HepG2 (cell line): ENCODE results near the gene HOXD4. TPM values are rescaled to one million over a fixed set of nuclear protein-coding genes. Genes with fewer than 3 reads are reported as not detected.

ENCODE experiments used
- ATM ChIP-seq: fragments of 450-650 bp; IDR thresholded peaks from 2 replicates; pipeline ENCODE4 v1.7.1; 2017; ENCODE audit warnings: mild to moderate bottlenecking, borderline replicate concordance
- CC2D1A ChIP-seq: sonication (generic); formaldehyde crosslinking; IDR thresholded peaks from 2 replicates; pipeline ENCODE4 v1.8.1; 2023; ENCODE audit warnings: mild to moderate bottlenecking, missing genetic modification reagents
- ETV5 ChIP-seq: IDR thresholded peaks from 2 replicates; pipeline ENCODE4 v1.6.1; 2018; ENCODE audit warnings: missing biosample characterization, missing genetic modification reagents, inconsistent platforms, borderline replicate concordance
- GATAD2A ChIP-seq: IDR thresholded peaks from 2 replicates; pipeline ENCODE4 v1.6.1; 2016
- ISX ChIP-seq: sonication (generic); formaldehyde crosslinking; conservative IDR thresholded peaks from 2 replicates; pipeline ENCODE4 v1.5.0; 2020; ENCODE audit warnings: missing genetic modification reagents
- NCOA2 ChIP-seq: sonication (generic); formaldehyde crosslinking; IDR thresholded peaks from 2 replicates; pipeline ENCODE4 v1.8.0; 2022; ENCODE audit warnings: inconsistent platforms
- NKX3-1 ChIP-seq: sonication (generic); formaldehyde crosslinking; IDR thresholded peaks from 2 replicates; pipeline ENCODE4 v1.5.0; 2020; ENCODE audit warnings: missing genetic modification reagents
- PCBP2 ChIP-seq: fragments of 200-400 bp; formaldehyde crosslinking; optimal IDR thresholded peaks from 2 replicates; pipeline ENCODE3; 2018; ENCODE audit warnings: low read length, low read depth; ENCODE audit not compliant: poor library complexity, severe bottlenecking
- PITX1 ChIP-seq: sonication (generic); formaldehyde crosslinking; IDR thresholded peaks from 2 replicates; pipeline ENCODE4 v1.5.1; 2020; ENCODE audit warnings: mild to moderate bottlenecking, missing genetic modification reagents
- RCOR2 ChIP-seq: IDR thresholded peaks from 2 replicates; pipeline ENCODE4 v1.6.1; 2016; ENCODE audit warnings: missing biosample characterization, missing genetic modification reagents
- ZBTB26 ChIP-seq: IDR thresholded peaks from 2 replicates; pipeline ENCODE4 v1.6.1; 2016; ENCODE audit warnings: missing compliant biosample characterization, missing genetic modification reagents, borderline replicate concordance
- ZBTB38 ChIP-seq: sonication (generic); formaldehyde crosslinking; IDR thresholded peaks from 2 replicates; pipeline ENCODE4 v1.5.1; 2020; ENCODE audit warnings: mild to moderate bottlenecking, missing genetic modification reagents
- ZFAT ChIP-seq: sonication (generic); formaldehyde crosslinking; conservative IDR thresholded peaks from 2 replicates; pipeline ENCODE4 v1.8.1; 2023; ENCODE audit warnings: missing genetic modification reagents, inconsistent platforms
- ZFY ChIP-seq: sonication (generic); formaldehyde crosslinking; IDR thresholded peaks from 2 replicates; pipeline ENCODE4 v1.4.0; 2020; ENCODE audit warnings: missing genetic modification reagents
- ZNF10 ChIP-seq: sonication (generic); formaldehyde crosslinking; IDR thresholded peaks from 2 replicates; pipeline ENCODE4 v1.4.0; 2020; ENCODE audit warnings: mild to moderate bottlenecking, low read depth, missing genetic modification reagents, borderline replicate concordance
- ZNF12 ChIP-seq: sonication (generic); formaldehyde crosslinking; IDR thresholded peaks from 2 replicates; pipeline ENCODE4 v1.5.0; 2020; ENCODE audit warnings: missing genetic modification reagents
- ZNF232 ChIP-seq: sonication (generic); formaldehyde crosslinking; IDR thresholded peaks from 2 replicates; pipeline ENCODE4 v1.4.0; 2020; ENCODE audit warnings: missing genetic modification reagents, borderline replicate concordance
- ZNF441 ChIP-seq: sonication (generic); formaldehyde crosslinking; IDR thresholded peaks from 2 replicates; pipeline ENCODE4 v1.7.0; 2021; ENCODE audit warnings: missing genetic modification reagents, borderline replicate concordance
- ZNF501 ChIP-seq: sonication (generic); formaldehyde crosslinking; IDR thresholded peaks from 2 replicates; pipeline ENCODE4 v1.5.1; 2020; ENCODE audit warnings: mild to moderate bottlenecking, moderate library complexity, missing genetic modification reagents
- ZNF709 ChIP-seq: sonication (generic); formaldehyde crosslinking; IDR thresholded peaks from 2 replicates; pipeline ENCODE4 v1.5.0; 2020; ENCODE audit warnings: mild to moderate bottlenecking, missing genetic modification reagents
- ZSCAN29 ChIP-seq: sonication (generic); formaldehyde crosslinking; conservative IDR thresholded peaks from 2 replicates; pipeline ENCODE4 v1.4.0; 2020; ENCODE audit warnings: mild to moderate bottlenecking, missing genetic modification reagents
- polyA plus RNA-seq, 8 experiments: library from polyadenylated mRNA; depleted of rRNA in 3 of 8; stranded (reverse) in 7 of 8; unstranded in 1 of 8; fragments of >200 nt; fragmentation: Illumina TruSeq in 4 of 8; extraction: Trizol in 4 of 8; gene quantifications; 2 replicates each; pipeline versions ENCODE4 v1.2.1 to v1.2.3, GENCODE V29; 2011 to 2016; ENCODE audit warnings: low read depth in 4 of 8, missing spikeins in 1 of 8, mixed read lengths in 1 of 8; ENCODE audit not compliant: insufficient read depth in 1 of 8
- total RNA-seq, 5 experiments: library from RNA; depleted of rRNA; stranded (reverse); fragments of >200 nt; fragmentation: Illumina TruSeq; extraction: Trizol; gene quantifications; 2 replicates each; pipeline ENCODE4 v1.2.3, GENCODE V29; 2016; ENCODE audit warnings: low read depth in 1 of 5
- TF ChIP-seq, protein P1 (sequence below): sonication (generic); formaldehyde crosslinking; IDR thresholded peaks from 2 replicates; pipeline ENCODE4 v1.5.0; 2020; ENCODE audit warnings: missing genetic modification reagents
- TF ChIP-seq, protein P2 (sequence below): sonication (generic); formaldehyde crosslinking; IDR thresholded peaks from 2 replicates; pipeline ENCODE4 v1.4.0; 2020; ENCODE audit warnings: missing genetic modification reagents, borderline replicate concordance

HOXD4 gene
- total and polyA plus RNA-seq, 2 of the 13 experiments (the other 11 are each of a cell fraction or from before 2014, with no cell fraction given) = not detected

DNA sequence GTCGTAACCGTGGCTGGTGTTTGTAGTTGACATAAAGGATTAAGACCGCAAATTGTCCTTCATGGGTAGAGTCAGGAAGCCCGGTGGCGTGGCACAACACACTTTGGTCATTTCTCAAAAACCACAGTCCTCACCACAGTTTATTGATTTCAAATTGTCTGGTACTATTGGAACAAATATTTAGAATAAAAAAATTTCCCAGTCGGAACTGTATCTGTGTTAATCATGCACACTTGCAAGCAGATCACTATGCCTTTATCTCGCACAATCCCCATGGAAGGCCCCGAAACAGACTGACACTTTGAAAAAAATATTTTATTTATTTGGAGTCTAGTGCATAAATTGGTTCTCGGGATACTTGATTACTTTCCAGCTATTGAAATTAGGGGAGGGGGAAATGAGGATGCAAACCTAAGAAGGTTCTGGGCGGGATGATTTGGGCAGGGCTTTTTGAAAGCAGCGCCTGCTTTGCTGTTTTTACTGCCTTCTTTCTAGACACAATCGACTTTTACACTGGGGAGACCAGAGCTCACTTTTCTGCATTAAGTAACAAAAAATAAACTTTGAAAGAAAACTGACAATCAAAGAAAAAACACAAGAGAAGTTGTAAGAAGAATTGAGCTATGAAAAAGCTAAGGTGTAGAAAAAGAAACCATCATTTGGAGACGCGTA is 21.7 kb downstream of the HOXD4 start (continued):
- TF ChIP-seq CC2D1A (CRISPR knock-in tag) (no peak), PITX1 (CRISPR knock-in tag) (peak; percentile 83), ZFY (peak; percentile 40), ZNF12 (CRISPR knock-in tag) (0 out of 2 replicates have a peak, but pooled peaks have one; percentile 17), ZNF232 (CRISPR knock-in tag) (no peak), ZNF501 (no peak), ZBTB26 (CRISPR knock-in tag) (no peak), RCOR2 (0 out of 2 replicates have a peak, but pooled peaks have one; percentile 32), GATAD2A (CRISPR knock-in tag) (peak; percentile 91), PCBP2 (no peak), ETV5 (CRISPR knock-in tag) (peak; percentile 75; the same call in 1 of the 2 replicates), ZSCAN29 (CRISPR knock-in tag) (no peak), NCOA2 (CRISPR knock-in tag) (peak; percentile 87; the same call in 1 of the 2 replicates), ATM (no peak), ZNF10 (CRISPR knock-in tag) (no peak), NKX3-1 (0 out of 2 replicates have a peak, but pooled peaks have one; percentile 27), ZBTB38 (CRISPR knock-in tag) (peak; percentile 55; the same call in 1 of the 2 replicates), ZNF441 (CRISPR knock-in tag) (no peak), ISX (CRISPR knock-in tag) (0 out of 2 replicates have a peak, but pooled peaks have one; percentile 42), ZNF709 (CRISPR knock-in tag) (no peak), ZFAT (CRISPR knock-in tag) (no peak)
- TF ChIP-seq, protein P1, sequence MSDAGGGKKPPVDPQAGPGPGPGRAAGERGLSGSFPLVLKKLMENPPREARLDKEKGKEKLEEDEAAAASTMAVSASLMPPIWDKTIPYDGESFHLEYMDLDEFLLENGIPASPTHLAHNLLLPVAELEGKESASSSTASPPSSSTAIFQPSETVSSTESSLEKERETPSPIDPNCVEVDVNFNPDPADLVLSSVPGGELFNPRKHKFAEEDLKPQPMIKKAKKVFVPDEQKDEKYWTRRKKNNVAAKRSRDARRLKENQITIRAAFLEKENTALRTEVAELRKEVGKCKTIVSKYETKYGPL (CRISPR knock-in tag) = no peak
- TF ChIP-seq, protein P2, sequence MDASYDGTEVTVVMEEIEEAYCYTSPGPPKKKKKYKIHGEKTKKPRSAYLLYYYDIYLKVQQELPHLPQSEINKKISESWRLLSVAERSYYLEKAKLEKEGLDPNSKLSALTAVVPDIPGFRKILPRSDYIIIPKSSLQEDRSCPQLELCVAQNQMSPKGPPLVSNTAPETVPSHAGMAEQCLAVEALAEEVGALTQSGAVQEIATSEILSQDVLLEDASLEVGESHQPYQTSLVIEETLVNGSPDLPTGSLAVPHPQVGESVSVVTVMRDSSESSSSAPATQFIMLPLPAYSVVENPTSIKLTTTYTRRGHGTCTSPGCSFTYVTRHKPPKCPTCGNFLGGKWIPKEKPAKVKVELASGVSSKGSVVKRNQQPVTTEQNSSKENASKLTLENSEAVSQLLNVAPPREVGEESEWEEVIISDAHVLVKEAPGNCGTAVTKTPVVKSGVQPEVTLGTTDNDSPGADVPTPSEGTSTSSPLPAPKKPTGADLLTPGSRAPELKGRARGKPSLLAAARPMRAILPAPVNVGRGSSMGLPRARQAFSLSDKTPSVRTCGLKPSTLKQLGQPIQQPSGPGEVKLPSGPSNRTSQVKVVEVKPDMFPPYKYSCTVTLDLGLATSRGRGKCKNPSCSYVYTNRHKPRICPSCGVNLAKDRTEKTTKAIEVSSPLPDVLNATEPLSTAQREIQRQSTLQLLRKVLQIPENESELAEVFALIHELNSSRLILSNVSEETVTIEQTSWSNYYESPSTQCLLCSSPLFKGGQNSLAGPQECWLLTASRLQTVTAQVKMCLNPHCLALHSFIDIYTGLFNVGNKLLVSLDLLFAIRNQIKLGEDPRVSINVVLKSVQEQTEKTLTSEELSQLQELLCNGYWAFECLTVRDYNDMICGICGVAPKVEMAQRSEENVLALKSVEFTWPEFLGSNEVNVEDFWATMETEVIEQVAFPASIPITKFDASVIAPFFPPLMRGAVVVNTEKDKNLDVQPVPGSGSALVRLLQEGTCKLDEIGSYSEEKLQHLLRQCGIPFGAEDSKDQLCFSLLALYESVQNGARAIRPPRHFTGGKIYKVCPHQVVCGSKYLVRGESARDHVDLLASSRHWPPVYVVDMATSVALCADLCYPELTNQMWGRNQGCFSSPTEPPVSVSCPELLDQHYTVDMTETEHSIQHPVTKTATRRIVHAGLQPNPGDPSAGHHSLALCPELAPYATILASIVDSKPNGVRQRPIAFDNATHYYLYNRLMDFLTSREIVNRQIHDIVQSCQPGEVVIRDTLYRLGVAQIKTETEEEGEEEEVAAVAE = peak; percentile 40; the same call in 1 of the 2 replicates
